Natural killer cell (primary cell): Measurements from ENCODE around the gene GABRP. TPM values are rescaled to one million over a fixed set of nuclear protein-coding genes. Genes with fewer than 3 reads are reported as not detected.

Source experiments
- ATAC-seq, 3 donors: fragments of 150-1000 bp in 2 of 3; fragments of 200-7000 bp in 1 of 3; cut with Tn5 transposase; 1 replicate in 1 of 3; 2 replicates in 2 of 3; pipeline ENCODE4 v1.10.0; 2021; ENCODE audit warnings: mild to moderate bottlenecking in 2 of 3, moderate library complexity in 2 of 3
- DNase-seq, 2 donors: peaks; one replicate each; pipeline versions ENCODE4 v3.0.0 to v3.0.0-alpha.2; 2013 to 2021; ENCODE audit warnings: mixed read lengths in 1 of 2
- H3K27ac ChIP-seq: one replicate; pipeline ENCODE4 v1.5.1; 2013; ENCODE audit warnings: mild to moderate bottlenecking, low read length
- H3K27me3 ChIP-seq: one replicate; pipeline ENCODE4 v1.6.1; 2013; ENCODE audit warnings: low read length; ENCODE audit not compliant: control insufficient read depth, insufficient read depth
- H3K36me3 ChIP-seq: one replicate; pipeline ENCODE4 v1.6.1; 2013; ENCODE audit warnings: low read length; ENCODE audit not compliant: control insufficient read depth, insufficient read depth
- H3K4me1 ChIP-seq: one replicate; pipeline ENCODE4 v1.6.1; 2013; ENCODE audit warnings: low read length; ENCODE audit not compliant: control insufficient read depth, insufficient read depth
- H3K4me3 ChIP-seq: one replicate; pipeline ENCODE4 v1.5.1; 2013; ENCODE audit warnings: low read length
- H3K9me3 ChIP-seq: one replicate; pipeline ENCODE4 v1.6.1; 2013; ENCODE audit warnings: low read length; ENCODE audit not compliant: control insufficient read depth, insufficient read depth
- H3K27ac Mint-ChIP-seq, 2 donors: one replicate each; pipeline ENCODE4 v1.8.0; 2022; ENCODE audit warnings: mild to moderate bottlenecking in 2 of 2, mixed read lengths in 2 of 2, moderate library complexity in 1 of 2
- H3K27me3 Mint-ChIP-seq, 2 donors: one replicate each; pipeline ENCODE4 v1.8.0; 2022; ENCODE audit warnings: low read depth in 2 of 2, mixed read lengths in 2 of 2
- H3K36me3 Mint-ChIP-seq: one replicate; pipeline ENCODE4 v1.8.0; 2022; ENCODE audit warnings: mixed read lengths
- H3K4me1 Mint-ChIP-seq, 2 donors: one replicate each; pipeline ENCODE4 v1.8.0; 2022; ENCODE audit warnings: mixed read lengths in 2 of 2
- H3K4me3 Mint-ChIP-seq: one replicate; pipeline ENCODE4 v1.8.0; 2022; ENCODE audit warnings: mild to moderate bottlenecking, moderate library complexity, mixed read lengths
- H3K9me3 Mint-ChIP-seq, 2 donors: one replicate each; pipeline ENCODE4 v1.8.0; 2022; ENCODE audit warnings: mixed read lengths in 2 of 2
- CTCF ChIP-seq: fragments of 200-600 bp; IDR thresholded peaks from one replicate; pipeline ENCODE4 v1.8.0; 2022; ENCODE audit warnings: antibody characterized with exemption
- WGBS: methylation state at CpG from one replicate; pipeline ENCODE4 v1.1.7; 2013; ENCODE audit warnings: missing lambda C conversion rate; ENCODE audit not compliant: insufficient coverage; 5-methylcytosine and 5-hydroxymethylcytosine counted together
- intact Hi-C: fragments of 100-400 bp; cut with micrococcal nuclease; formaldehyde crosslinking; loops from one replicate; pipeline ENCODE4 v1.14.2; 2022
- total RNA-seq, 4 donors: library from RNA; stranded (reverse); fragments of 120-200 nt in 1 of 4; gene quantifications; one replicate each; pipeline versions ENCODE4 v1.2.3 to v1.2.4, GENCODE V29; 2013 to 2022

GABRP gene
- total RNA-seq, 3 donors from 2014 or later (not counting 1 experiment from before 2014, with no cell fraction given), result not detected

GRCh38 chr5:170818232-170818631, 34.7 kb downstream of the GABRP start:
- Mint-ChIP-seq H3K27me3 (peaks cover 9 to 10% of the 10 kb centered on the region in 2 donors), H3K27ac (no peak overlapping the region), H3K9me3 (no peaks in the 10 kb centered on the region), H3K4me1 (no peaks in the 10 kb centered on the region), H3K36me3 (no peaks in the 10 kb centered on the region), H3K4me3 (no peak overlapping the region)
- 100% methylated on average over 1 of the region's 1 CpG for WGBS
- Histone ChIP-seq H3K4me1 (no peaks in the 10 kb centered on the region), H3K4me3 (no peak overlapping the region), H3K9me3 (no peaks in the 10 kb centered on the region), H3K27ac (no peak overlapping the region), H3K36me3 (no peaks in the 10 kb centered on the region), H3K27me3 (no peaks in the 10 kb centered on the region)
- no peak for TF ChIP-seq CTCF
- DNase-seq (no peak), ATAC-seq (no peak)
- intact Hi-C loops, result no loop called here

- H3K27me3 Mint-ChIP-seq, result peaks cover 9 to 10% of the 10 kb centered on the region in 2 donors
- no peak overlapping the region for H3K4me3 Mint-ChIP-seq
- H3K4me1 Mint-ChIP-seq, result no peaks in the 10 kb centered on the region
- H3K9me3 Mint-ChIP-seq, result no peaks in the 10 kb centered on the region
- DNase-seq (no peak), ATAC-seq (no peak)
- no peaks in the 10 kb centered on the region for H3K36me3 ChIP-seq
- TF ChIP-seq CTCF, result no peak
- intact Hi-C loops, result no loop called here
- no peaks in the 10 kb centered on the region for H3K9me3 ChIP-seq
- no peaks in the 10 kb centered on the region for H3K4me1 ChIP-seq
- H3K27ac Mint-ChIP-seq, result no peak overlapping the region
- H3K36me3 Mint-ChIP-seq, result no peaks in the 10 kb centered on the region
- H3K27ac ChIP-seq, result no peak overlapping the region
- H3K27me3 ChIP-seq, result no peaks in the 10 kb centered on the region
- no peak overlapping the region for H3K4me3 ChIP-seq
Measured at GRCh38 chr5:170819824-170820223, 36.3 kb downstream of the GABRP start.

- Mint-ChIP-seq H3K36me3 (no peaks in the 10 kb centered on the region), H3K4me1 (no peaks in the 10 kb centered on the region), H3K9me3 (no peaks in the 10 kb centered on the region), H3K27ac (no peak overlapping the region), H3K4me3 (no peak overlapping the region), H3K27me3 (peaks cover 11 to 15% of the 10 kb centered on the region in 2 donors)
- no peak for TF ChIP-seq CTCF
- no peak overlapping the region for H3K4me3 ChIP-seq
- H3K27me3 ChIP-seq, result no peaks in the 10 kb centered on the region
- WGBS, result 93% methylated on average over 4 of the region's 4 CpGs
- no peak overlapping the region for H3K27ac ChIP-seq
- intact Hi-C loops, result no loop called here
- ATAC-seq (no peak), DNase-seq (no peak)
- no peaks in the 10 kb centered on the region for H3K9me3 ChIP-seq
- no peaks in the 10 kb centered on the region for H3K36me3 ChIP-seq
- H3K4me1 ChIP-seq, result no peaks in the 10 kb centered on the region
Measured at GRCh38 chr5:170821257-170821800, 37.8 kb downstream of the GABRP start.

GRCh38 chr5:170826117-170826516, 42.6 kb downstream of the GABRP start:
- H3K27ac Mint-ChIP-seq, result no peak overlapping the region
- H3K4me1 Mint-ChIP-seq, result no peaks in the 10 kb centered on the region
- DNase-seq (no peak), ATAC-seq (no peak)
- no peak overlapping the region for H3K4me3 Mint-ChIP-seq
- no peak overlapping the region for H3K4me3 ChIP-seq
- 76% methylated on average over 2 of the region's 2 CpGs for WGBS
- no peak overlapping the region for H3K27ac ChIP-seq
- no peak for TF ChIP-seq CTCF
- H3K27me3 Mint-ChIP-seq, result peaks cover 6 to 12% of the 10 kb centered on the region in 2 donors
- no peaks in the 10 kb centered on the region for H3K9me3 Mint-ChIP-seq
- intact Hi-C loops, result no loop called here
- no peaks in the 10 kb centered on the region for H3K36me3 Mint-ChIP-seq
- no peaks in the 10 kb centered on the region for H3K9me3 ChIP-seq
- H3K36me3 ChIP-seq, result no peaks in the 10 kb centered on the region
- H3K4me1 ChIP-seq, result no peaks in the 10 kb centered on the region
- no peaks in the 10 kb centered on the region for H3K27me3 ChIP-seq
